SK-N-SH treated with all-trans-retinoic acid at 6 μM for 48 hours (cell line): ENCODE measurements around the gene PPFIA1.

Experiments used
- ATAC-seq: fragments of 200-7000 bp; cut with Tn5 transposase; 3 replicates; pipeline ENCODE4 v1.9.1; 2020; ENCODE audit warnings: mild to moderate bottlenecking, moderate library complexity
- BACH2 ChIP-seq: fragments of 250-450 bp; sonication (Bioruptor Pico); IDR thresholded peaks from 2 replicates; pipeline ENCODE4 v1.9.0; 2021; ENCODE audit warnings: mild to moderate bottlenecking, borderline replicate concordance
- CSDC2 ChIP-seq: fragments of 250-450 bp; sonication (Bioruptor Pico); IDR thresholded peaks from 2 replicates; pipeline ENCODE4 v1.5.0; 2020; ENCODE audit warnings: mild to moderate bottlenecking, moderate library complexity
- GLIS3 ChIP-seq: fragments of 250-450 bp; sonication (Bioruptor Pico); IDR thresholded peaks from 2 replicates; pipeline ENCODE4 v1.5.0; 2020; ENCODE audit warnings: mild to moderate bottlenecking, moderate library complexity
- ISL1 ChIP-seq: fragments of 250-450 bp; sonication (Bioruptor Pico); IDR thresholded peaks from 2 replicates; pipeline ENCODE4 v2.1.2; 2022; ENCODE audit warnings: mild to moderate bottlenecking, moderate library complexity
- OSR1 ChIP-seq: fragments of 250-450 bp; sonication (Bioruptor Pico); IDR thresholded peaks from 2 replicates; pipeline ENCODE4 v1.8.0; 2022; ENCODE audit warnings: moderate library complexity, mild to moderate bottlenecking, inconsistent platforms
- PPARA ChIP-seq: fragments of 250-450 bp; sonication (Bioruptor Pico); IDR thresholded peaks from 2 replicates; pipeline ENCODE4 v1.5.0; 2020; ENCODE audit warnings: mild to moderate bottlenecking, borderline replicate concordance
- RARB ChIP-seq: fragments of 250-450 bp; sonication (Bioruptor Pico); IDR thresholded peaks from 2 replicates; pipeline ENCODE4 v1.8.0; 2021; ENCODE audit warnings: mild to moderate bottlenecking, moderate library complexity
- SNAI2 ChIP-seq: fragments of 250-450 bp; sonication (Bioruptor Pico); IDR thresholded peaks from 2 replicates; pipeline ENCODE4 v1.5.0; 2020; ENCODE audit warnings: mild to moderate bottlenecking, moderate library complexity
- TCF4 ChIP-seq: fragments of 250-450 bp; sonication (Bioruptor Pico); IDR thresholded peaks from 2 replicates; pipeline ENCODE4 v1.8.0; 2021; ENCODE audit warnings: mild to moderate bottlenecking, moderate library complexity, borderline replicate concordance
- TOX ChIP-seq: fragments of 250-450 bp; sonication (Bioruptor Pico); IDR thresholded peaks from 2 replicates; pipeline ENCODE4 v1.8.0; 2021; ENCODE audit warnings: mild to moderate bottlenecking, moderate library complexity, borderline replicate concordance
- ZC3H10 ChIP-seq: fragments of 250-450 bp; sonication (Bioruptor Pico); IDR thresholded peaks from 2 replicates; pipeline ENCODE4 v1.5.1; 2021; ENCODE audit warnings: mild to moderate bottlenecking, moderate library complexity
- ZNF565 ChIP-seq: fragments of 450-650 bp; formaldehyde crosslinking; conservative IDR thresholded peaks from 2 replicates; pipeline ENCODE4 v1.5.0; 2020; ENCODE audit warnings: low read depth, mild to moderate bottlenecking, moderate library complexity
- ZNF70 ChIP-seq: fragments of 450-650 bp; formaldehyde crosslinking; IDR thresholded peaks from 2 replicates; pipeline ENCODE4 v1.5.0; 2020; ENCODE audit warnings: mild to moderate bottlenecking, moderate library complexity
- TF ChIP-seq, protein P1 (sequence below): fragments of 250-450 bp; sonication (Bioruptor Pico); IDR thresholded peaks from 2 replicates; pipeline ENCODE4 v1.8.0; 2020; ENCODE audit warnings: mild to moderate bottlenecking, moderate library complexity, borderline replicate concordance
- TF ChIP-seq, protein P2 (sequence below): fragments of 250-450 bp; sonication (Bioruptor Pico); IDR thresholded peaks from 2 replicates; pipeline ENCODE4 v1.5.1; 2021; ENCODE audit warnings: mild to moderate bottlenecking, moderate library complexity
- TF ChIP-seq, protein P3 (sequence below): fragments of 250-450 bp; sonication (Bioruptor Pico); IDR thresholded peaks from 2 replicates; pipeline ENCODE4 v1.5.0; 2020; ENCODE audit warnings: mild to moderate bottlenecking, moderate library complexity
- TF ChIP-seq, protein P4 (sequence below): fragments of 250-450 bp; sonication (Bioruptor Pico); IDR thresholded peaks from 2 replicates; pipeline ENCODE4 v1.8.0; 2021; ENCODE audit warnings: low read depth, mild to moderate bottlenecking, moderate library complexity, borderline replicate concordance
- TF ChIP-seq, protein P5 (sequence below): fragments of 250-450 bp; sonication (Bioruptor Pico); IDR thresholded peaks from 2 replicates; pipeline ENCODE4 v1.5.1; 2020; ENCODE audit warnings: low read depth, mild to moderate bottlenecking, moderate library complexity

Gene PPFIA1

DNA sequence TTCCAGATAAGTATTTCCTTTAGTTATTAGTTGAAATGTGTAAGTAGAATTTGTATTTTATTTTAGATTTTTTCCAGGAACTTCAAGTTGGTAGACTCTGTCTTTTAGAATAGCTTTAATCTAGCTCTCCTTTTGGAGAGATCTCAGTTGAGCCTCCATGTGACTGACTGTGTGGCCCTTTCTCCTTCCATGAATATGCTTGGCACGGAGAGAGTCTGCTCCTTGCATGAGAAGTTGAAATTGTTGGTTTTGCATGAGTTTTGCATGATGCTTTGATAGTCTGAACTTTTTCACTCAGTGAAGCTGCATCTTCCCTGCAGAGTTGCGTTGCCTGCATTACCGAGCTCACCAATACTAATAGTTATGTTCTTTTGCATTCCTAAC, 95.0 kb downstream of the PPFIA1 start:
- no peak for ATAC-seq
- TF ChIP-seq ZNF565 (CRISPR knock-in tag) (no peak), SNAI2 (CRISPR knock-in tag) (no peak), BACH2 (CRISPR knock-in tag) (no peak), ZC3H10 (CRISPR knock-in tag) (no peak)
- TF ChIP-seq, protein P1, sequence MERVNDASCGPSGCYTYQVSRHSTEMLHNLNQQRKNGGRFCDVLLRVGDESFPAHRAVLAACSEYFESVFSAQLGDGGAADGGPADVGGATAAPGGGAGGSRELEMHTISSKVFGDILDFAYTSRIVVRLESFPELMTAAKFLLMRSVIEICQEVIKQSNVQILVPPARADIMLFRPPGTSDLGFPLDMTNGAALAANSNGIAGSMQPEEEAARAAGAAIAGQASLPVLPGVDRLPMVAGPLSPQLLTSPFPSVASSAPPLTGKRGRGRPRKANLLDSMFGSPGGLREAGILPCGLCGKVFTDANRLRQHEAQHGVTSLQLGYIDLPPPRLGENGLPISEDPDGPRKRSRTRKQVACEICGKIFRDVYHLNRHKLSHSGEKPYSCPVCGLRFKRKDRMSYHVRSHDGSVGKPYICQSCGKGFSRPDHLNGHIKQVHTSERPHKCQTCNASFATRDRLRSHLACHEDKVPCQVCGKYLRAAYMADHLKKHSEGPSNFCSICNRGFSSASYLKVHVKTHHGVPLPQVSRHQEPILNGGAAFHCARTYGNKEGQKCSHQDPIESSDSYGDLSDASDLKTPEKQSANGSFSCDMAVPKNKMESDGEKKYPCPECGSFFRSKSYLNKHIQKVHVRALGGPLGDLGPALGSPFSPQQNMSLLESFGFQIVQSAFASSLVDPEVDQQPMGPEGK (CRISPR knock-in tag): no peak

DNA sequence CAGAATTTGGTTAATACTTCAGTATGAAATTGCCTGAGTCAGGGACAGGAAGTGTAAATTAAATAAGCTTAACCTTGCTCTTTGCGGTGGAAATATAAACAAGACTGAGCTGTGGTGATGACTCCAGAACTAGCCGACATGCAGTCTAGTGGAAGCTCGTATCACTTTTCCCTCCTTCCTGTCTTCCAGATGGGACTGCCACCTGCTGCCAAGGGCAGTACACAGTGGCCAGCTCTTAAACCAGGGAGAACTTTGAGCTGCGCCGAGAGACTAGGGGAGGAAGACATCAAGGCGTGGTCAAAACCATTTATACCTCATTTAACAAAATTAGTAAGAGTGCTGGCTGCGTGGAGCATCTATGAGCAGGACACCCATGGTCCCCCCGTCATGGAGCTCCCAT, 96.6 kb downstream of the PPFIA1 start:
- ATAC-seq: no peak
- TF ChIP-seq, protein P2, sequence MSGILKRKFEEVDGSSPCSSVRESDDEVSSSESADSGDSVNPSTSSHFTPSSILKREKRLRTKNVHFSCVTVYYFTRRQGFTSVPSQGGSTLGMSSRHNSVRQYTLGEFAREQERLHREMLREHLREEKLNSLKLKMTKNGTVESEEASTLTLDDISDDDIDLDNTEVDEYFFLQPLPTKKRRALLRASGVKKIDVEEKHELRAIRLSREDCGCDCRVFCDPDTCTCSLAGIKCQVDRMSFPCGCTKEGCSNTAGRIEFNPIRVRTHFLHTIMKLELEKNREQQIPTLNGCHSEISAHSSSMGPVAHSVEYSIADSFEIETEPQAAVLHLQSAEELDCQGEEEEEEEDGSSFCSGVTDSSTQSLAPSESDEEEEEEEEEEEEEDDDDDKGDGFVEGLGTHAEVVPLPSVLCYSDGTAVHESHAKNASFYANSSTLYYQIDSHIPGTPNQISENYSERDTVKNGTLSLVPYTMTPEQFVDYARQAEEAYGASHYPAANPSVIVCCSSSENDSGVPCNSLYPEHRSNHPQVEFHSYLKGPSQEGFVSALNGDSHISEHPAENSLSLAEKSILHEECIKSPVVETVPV (CRISPR knock-in tag): no peak

DNA sequence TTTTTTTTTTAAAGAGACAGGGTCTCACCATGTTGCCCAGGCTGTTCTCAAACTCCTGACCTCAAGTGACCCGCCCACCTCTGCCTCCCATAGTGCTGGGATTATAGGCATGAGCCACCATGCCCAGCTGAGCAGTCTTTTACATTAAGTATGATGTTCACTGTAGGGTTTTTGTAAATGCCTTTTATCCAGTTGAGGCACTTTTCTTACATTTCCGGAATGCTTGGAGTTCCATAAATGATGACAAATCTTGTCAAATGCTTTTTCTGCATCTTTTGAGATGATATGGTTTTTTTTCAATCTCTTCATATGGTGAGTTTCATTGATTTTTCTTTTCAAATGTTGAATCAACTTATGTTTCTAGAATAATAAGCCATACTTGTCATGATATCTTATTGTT, 98.5 kb downstream of the PPFIA1 start:
- TF ChIP-seq, protein P3, sequence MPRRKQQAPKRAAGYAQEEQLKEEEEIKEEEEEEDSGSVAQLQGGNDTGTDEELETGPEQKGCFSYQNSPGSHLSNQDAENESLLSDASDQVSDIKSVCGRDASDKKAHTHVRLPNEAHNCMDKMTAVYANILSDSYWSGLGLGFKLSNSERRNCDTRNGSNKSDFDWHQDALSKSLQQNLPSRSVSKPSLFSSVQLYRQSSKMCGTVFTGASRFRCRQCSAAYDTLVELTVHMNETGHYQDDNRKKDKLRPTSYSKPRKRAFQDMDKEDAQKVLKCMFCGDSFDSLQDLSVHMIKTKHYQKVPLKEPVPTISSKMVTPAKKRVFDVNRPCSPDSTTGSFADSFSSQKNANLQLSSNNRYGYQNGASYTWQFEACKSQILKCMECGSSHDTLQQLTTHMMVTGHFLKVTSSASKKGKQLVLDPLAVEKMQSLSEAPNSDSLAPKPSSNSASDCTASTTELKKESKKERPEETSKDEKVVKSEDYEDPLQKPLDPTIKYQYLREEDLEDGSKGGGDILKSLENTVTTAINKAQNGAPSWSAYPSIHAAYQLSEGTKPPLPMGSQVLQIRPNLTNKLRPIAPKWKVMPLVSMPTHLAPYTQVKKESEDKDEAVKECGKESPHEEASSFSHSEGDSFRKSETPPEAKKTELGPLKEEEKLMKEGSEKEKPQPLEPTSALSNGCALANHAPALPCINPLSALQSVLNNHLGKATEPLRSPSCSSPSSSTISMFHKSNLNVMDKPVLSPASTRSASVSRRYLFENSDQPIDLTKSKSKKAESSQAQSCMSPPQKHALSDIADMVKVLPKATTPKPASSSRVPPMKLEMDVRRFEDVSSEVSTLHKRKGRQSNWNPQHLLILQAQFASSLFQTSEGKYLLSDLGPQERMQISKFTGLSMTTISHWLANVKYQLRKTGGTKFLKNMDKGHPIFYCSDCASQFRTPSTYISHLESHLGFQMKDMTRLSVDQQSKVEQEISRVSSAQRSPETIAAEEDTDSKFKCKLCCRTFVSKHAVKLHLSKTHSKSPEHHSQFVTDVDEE (CRISPR knock-in tag): no peak
- TF ChIP-seq, protein P1 (CRISPR knock-in tag): no peak
- no peak for TF ChIP-seq SNAI2 (CRISPR knock-in tag)
- no peak for TF ChIP-seq GLIS3
- no peak for TF ChIP-seq TOX (CRISPR knock-in tag)
- TF ChIP-seq PPARA (CRISPR knock-in tag): no peak
- no peak for TF ChIP-seq RARB (CRISPR knock-in tag)
- TF ChIP-seq, protein P4, sequence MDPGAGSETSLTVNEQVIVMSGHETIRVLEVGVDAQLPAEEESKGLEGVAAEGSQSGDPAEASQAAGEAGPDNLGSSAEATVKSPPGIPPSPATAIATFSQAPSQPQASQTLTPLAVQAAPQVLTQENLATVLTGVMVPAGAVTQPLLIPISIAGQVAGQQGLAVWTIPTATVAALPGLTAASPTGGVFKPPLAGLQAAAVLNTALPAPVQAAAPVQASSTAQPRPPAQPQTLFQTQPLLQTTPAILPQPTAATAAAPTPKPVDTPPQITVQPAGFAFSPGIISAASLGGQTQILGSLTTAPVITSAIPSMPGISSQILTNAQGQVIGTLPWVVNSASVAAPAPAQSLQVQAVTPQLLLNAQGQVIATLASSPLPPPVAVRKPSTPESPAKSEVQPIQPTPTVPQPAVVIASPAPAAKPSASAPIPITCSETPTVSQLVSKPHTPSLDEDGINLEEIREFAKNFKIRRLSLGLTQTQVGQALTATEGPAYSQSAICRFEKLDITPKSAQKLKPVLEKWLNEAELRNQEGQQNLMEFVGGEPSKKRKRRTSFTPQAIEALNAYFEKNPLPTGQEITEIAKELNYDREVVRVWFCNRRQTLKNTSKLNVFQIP (CRISPR knock-in tag): no peak
- TF ChIP-seq, protein P2 (CRISPR knock-in tag): no peak
- no peak for TF ChIP-seq BACH2 (CRISPR knock-in tag)
- no peak for TF ChIP-seq OSR1
- no peak for ATAC-seq

DNA sequence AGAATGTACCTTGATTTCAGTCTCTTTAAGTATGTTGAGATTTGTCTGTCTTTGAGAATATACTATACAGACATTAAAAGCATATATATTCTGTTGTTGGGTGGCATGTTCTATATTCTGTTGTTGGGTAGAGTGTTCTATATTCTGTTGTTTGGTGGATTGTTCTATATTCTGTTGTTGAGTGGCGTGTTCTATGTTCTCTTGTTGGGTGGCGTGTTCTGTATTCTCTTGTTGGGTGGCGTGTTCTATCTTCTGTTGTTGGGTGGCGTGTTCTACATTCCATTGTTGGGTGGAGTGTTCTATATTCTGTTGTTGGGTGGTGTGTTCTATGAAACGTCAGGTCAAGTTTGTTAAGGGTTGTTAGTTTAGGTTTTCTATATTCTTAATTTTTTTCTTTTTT, 100.8 kb downstream of the PPFIA1 start:
- ATAC-seq: no peak
- TF ChIP-seq ZNF70 (no peak), CSDC2 (CRISPR knock-in tag) (no peak), TCF4 (CRISPR knock-in tag) (no peak), ISL1 (CRISPR knock-in tag) (no peak)
- TF ChIP-seq, protein P4 (CRISPR knock-in tag): no peak
- TF ChIP-seq, protein P5, sequence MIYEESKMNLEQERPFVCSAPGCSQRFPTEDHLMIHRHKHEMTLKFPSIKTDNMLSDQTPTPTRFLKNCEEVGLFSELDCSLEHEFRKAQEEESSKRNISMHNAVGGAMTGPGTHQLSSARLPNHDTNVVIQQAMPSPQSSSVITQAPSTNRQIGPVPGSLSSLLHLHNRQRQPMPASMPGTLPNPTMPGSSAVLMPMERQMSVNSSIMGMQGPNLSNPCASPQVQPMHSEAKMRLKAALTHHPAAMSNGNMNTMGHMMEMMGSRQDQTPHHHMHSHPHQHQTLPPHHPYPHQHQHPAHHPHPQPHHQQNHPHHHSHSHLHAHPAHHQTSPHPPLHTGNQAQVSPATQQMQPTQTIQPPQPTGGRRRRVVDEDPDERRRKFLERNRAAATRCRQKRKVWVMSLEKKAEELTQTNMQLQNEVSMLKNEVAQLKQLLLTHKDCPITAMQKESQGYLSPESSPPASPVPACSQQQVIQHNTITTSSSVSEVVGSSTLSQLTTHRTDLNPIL (CRISPR knock-in tag): no peak
- TF ChIP-seq, protein P3 (CRISPR knock-in tag): no peak
